ENCODE results near the gene TRA2B.

The TRA2B gene

DNA sequence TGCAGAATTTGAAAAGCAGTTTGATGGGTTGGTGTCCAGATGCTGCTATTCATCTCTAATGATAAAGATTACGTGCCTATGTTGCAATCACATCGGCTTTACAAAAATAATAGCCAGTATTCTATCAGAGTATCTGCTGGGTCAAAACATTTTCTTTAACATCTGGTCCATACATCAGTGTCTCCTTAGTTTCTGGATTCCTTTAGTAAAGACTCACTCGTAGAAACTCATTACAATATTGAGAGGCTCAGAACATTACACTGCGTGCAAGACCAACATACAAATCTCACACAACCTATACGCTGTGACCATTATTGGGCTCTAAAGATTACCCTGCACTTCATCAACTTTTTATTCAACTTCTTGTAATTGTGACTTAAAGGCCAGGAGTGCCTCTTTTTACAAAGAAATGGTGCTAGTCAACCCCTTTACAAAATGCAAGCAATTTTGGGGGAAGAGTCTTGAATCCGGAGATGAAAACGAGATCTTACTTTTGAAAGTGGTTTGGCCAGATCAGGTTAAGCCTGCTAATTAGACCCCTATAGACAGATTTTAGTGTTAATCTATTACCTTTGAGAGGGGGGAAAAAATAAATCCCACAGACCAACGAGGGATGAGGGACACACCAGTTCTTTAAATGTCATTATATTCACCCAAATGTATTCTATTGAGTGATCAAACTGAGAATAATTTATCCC, 2.9 kb downstream of the TRA2B start:
- Histone ChIP-seq H4K12ac (ENCODE audit: low read depth, low read length) (no peak overlapping the region), H3K9me3 (ENCODE audit: insufficient read depth, low read depth, low read length) (peaks cover 1% of the 10 kb centered on the region), H2AK5ac (ENCODE audit: low read length) (no peak overlapping the region), H3K9ac (ENCODE audit: low read length) (no peak overlapping the region), H3K27me3 (ENCODE audit: insufficient read depth, low read length) (no peaks in the 10 kb centered on the region), H4K8ac (ENCODE audit: low read depth, low read length) (no peak overlapping the region), H3K79me1 (ENCODE audit: low read length) (peaks cover 15% of the 10 kb centered on the region), H4K91ac (ENCODE audit: low read depth, low read length) (no peak overlapping the region), H3K23ac (ENCODE audit: low read length) (no peak overlapping the region), H3K79me2 (ENCODE audit: control insufficient read depth, insufficient read depth, low read length, poor library complexity) (peaks cover 18% of the 10 kb centered on the region), H3K36me3 (ENCODE audit: control insufficient read depth in 1 of 2, insufficient read depth in 2 of 2, low read length in 2 of 2) (peaks cover 0 to under 1% of the 10 kb centered on the region in 2 experiments), H3K18ac (ENCODE audit: low read length) (no peak overlapping the region), H2AFZ (ENCODE audit: insufficient read depth, low read length, poor library complexity) (no peak overlapping the region), H3K14ac (ENCODE audit: low read length) (no peak overlapping the region), H3K4me3 (ENCODE audit: low read depth, low read length) (no peak overlapping the region), H2BK120ac (ENCODE audit: insufficient read depth, low read length, poor library complexity) (no peak overlapping the region), H3K4ac (ENCODE audit: low read depth, low read length) (peak overlapping the region; percentile 98), H2BK5ac (ENCODE audit: low read depth, low read length, poor library complexity) (no peak overlapping the region), H2BK12ac (ENCODE audit: low read length) (no peak overlapping the region), H3K4me2 (ENCODE audit: low read length) (peak overlapping the region; percentile 80), H3K27ac (ENCODE audit: low read depth, low read length) (no peak overlapping the region), H3K4me1 (ENCODE audit: control insufficient read depth in 1 of 2, insufficient read depth in 2 of 2, low read length in 2 of 2) (peaks cover under 1 to 4% of the 10 kb centered on the region in 2 experiments)
- peak in 1 of 2 donors; percentile 57 for DNase-seq
- no CpG with 5 or more reads among the region's 8 CpGs for WGBS (ENCODE audit: extremely low coverage, insufficient coverage, insufficient read length)

DNA sequence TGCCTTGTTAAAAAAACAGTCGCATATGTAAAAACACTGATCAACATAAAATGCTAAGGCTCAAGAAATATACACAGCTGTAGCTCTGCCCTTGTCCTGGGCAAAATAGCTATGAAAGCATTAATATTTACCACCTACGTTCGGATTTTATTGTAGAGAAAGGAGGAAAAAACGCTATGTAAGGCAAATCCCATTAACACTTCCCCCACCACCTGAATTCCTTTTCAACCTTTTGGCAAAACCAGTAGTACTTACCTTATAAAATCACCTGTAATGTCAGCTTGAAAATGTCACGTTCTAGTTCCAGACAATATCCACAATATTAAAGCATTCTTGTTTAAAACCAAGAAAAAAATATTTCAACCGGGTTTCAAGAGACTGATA, 3.6 kb downstream of the TRA2B start:
- H3K14ac ChIP-seq (ENCODE audit: low read length): no peak overlapping the region
- H3K27ac ChIP-seq (ENCODE audit: low read depth, low read length): no peak overlapping the region
- H4K8ac ChIP-seq (ENCODE audit: low read depth, low read length): no peak overlapping the region
- peaks cover 20% of the 10 kb centered on the region for H3K79me2 ChIP-seq (ENCODE audit: control insufficient read depth, insufficient read depth, low read length, poor library complexity)
- no peak overlapping the region for H2BK12ac ChIP-seq (ENCODE audit: low read length)
- no peak overlapping the region for H2AFZ ChIP-seq (ENCODE audit: insufficient read depth, low read length, poor library complexity)
- peaks cover 2 to 6% of the 10 kb centered on the region in 2 experiments for H3K4me1 ChIP-seq (ENCODE audit: control insufficient read depth in 1 of 2, insufficient read depth in 2 of 2, low read length in 2 of 2)
- DNase-seq: no peak
- H2AK5ac ChIP-seq (ENCODE audit: low read length): no peak overlapping the region
- H2BK120ac ChIP-seq (ENCODE audit: insufficient read depth, low read length, poor library complexity): no peak overlapping the region
- H3K4ac ChIP-seq (ENCODE audit: low read depth, low read length): peak overlapping the region; percentile 83
- no peak overlapping the region for H4K91ac ChIP-seq (ENCODE audit: low read depth, low read length)
- no peak overlapping the region for H3K4me3 ChIP-seq (ENCODE audit: low read depth, low read length)
- no peak overlapping the region for H4K12ac ChIP-seq (ENCODE audit: low read depth, low read length)
- peaks cover 15% of the 10 kb centered on the region for H3K79me1 ChIP-seq (ENCODE audit: low read length)
- no peaks in the 10 kb centered on the region for H3K27me3 ChIP-seq (ENCODE audit: insufficient read depth, low read length)
- no peak overlapping the region for H2BK5ac ChIP-seq (ENCODE audit: low read depth, low read length, poor library complexity)
- peaks cover 0 to 2% of the 10 kb centered on the region in 2 experiments for H3K36me3 ChIP-seq (ENCODE audit: control insufficient read depth in 1 of 2, insufficient read depth in 2 of 2, low read length in 2 of 2)
- no CpG with 5 or more reads among the region's 6 CpGs for WGBS (ENCODE audit: extremely low coverage, insufficient coverage, insufficient read length)
- H3K9ac ChIP-seq (ENCODE audit: low read length): no peak overlapping the region
- peaks cover 1% of the 10 kb centered on the region for H3K9me3 ChIP-seq (ENCODE audit: insufficient read depth, low read depth, low read length)
- peak overlapping the region; percentile 59 for H3K4me2 ChIP-seq (ENCODE audit: low read length)
- no peak overlapping the region for H3K18ac ChIP-seq (ENCODE audit: low read length)
- no peak overlapping the region for H3K23ac ChIP-seq (ENCODE audit: low read length)

DNA sequence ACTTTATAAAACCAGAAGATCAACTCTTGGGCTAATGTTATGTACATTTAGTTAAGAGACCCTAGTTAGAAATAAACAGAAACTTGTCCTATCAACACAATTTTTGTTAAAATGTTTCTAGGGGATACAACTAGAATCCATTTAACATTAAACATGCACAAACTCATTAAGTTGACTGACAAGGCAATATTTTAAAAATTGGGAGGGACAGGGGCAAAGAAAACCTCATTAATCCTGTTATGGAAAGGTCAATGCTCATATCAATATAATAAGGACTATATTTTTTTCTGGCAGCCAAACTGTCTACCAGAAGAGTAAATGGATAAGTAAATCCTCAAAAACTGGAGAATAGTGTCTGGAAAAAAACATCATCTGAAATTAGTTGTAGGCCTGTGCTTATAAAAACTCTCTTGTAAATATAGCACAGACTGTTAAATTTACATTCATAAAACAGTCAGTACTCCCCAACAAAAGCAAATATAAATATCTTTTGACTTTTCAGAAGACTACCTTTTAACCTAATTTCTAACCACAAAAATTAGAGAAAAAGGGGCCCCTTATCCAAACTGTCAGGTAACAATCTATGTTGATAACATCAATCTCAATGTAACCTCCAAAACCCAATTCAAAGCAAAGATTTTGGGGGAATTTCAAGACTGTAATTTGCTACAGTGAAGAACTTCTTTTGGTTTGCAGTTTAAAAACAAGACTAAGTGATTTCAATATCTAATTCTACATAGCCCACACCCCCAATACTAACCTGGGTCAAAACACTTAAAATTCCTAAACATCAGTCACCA, 4.2 kb downstream of the TRA2B start:
- Histone ChIP-seq H4K8ac (ENCODE audit: low read depth, low read length) (no peak overlapping the region), H2BK120ac (ENCODE audit: insufficient read depth, low read length, poor library complexity) (no peak overlapping the region), H3K4me2 (ENCODE audit: low read length) (peak overlapping the region; percentile 59), H3K23ac (ENCODE audit: low read length) (no peak overlapping the region), H3K36me3 (ENCODE audit: control insufficient read depth in 1 of 2, insufficient read depth in 2 of 2, low read length in 2 of 2) (peaks cover 0 to 2% of the 10 kb centered on the region in 2 experiments), H4K91ac (ENCODE audit: low read depth, low read length) (no peak overlapping the region), H2AK5ac (ENCODE audit: low read length) (no peak overlapping the region), H3K9me3 (ENCODE audit: insufficient read depth, low read depth, low read length) (peaks cover 1% of the 10 kb centered on the region), H3K4me3 (ENCODE audit: low read depth, low read length) (no peak overlapping the region), H3K9ac (ENCODE audit: low read length) (no peak overlapping the region), H3K27ac (ENCODE audit: low read depth, low read length) (no peak overlapping the region), H3K79me1 (ENCODE audit: low read length) (peaks cover 15% of the 10 kb centered on the region), H2BK5ac (ENCODE audit: low read depth, low read length, poor library complexity) (no peak overlapping the region), H3K4me1 (ENCODE audit: control insufficient read depth in 1 of 2, insufficient read depth in 2 of 2, low read length in 2 of 2) (peaks cover 2 to 6% of the 10 kb centered on the region in 2 experiments), H3K27me3 (ENCODE audit: insufficient read depth, low read length) (no peaks in the 10 kb centered on the region), H3K18ac (ENCODE audit: low read length) (no peak overlapping the region), H2AFZ (ENCODE audit: insufficient read depth, low read length, poor library complexity) (no peak overlapping the region), H3K79me2 (ENCODE audit: control insufficient read depth, insufficient read depth, low read length, poor library complexity) (peaks cover 20% of the 10 kb centered on the region), H2BK12ac (ENCODE audit: low read length) (no peak overlapping the region), H3K14ac (ENCODE audit: low read length) (no peak overlapping the region), H3K4ac (ENCODE audit: low read depth, low read length) (peak overlapping the region; percentile 83), H4K12ac (ENCODE audit: low read depth, low read length) (no peak overlapping the region)
- DNase-seq: no peak

DNA sequence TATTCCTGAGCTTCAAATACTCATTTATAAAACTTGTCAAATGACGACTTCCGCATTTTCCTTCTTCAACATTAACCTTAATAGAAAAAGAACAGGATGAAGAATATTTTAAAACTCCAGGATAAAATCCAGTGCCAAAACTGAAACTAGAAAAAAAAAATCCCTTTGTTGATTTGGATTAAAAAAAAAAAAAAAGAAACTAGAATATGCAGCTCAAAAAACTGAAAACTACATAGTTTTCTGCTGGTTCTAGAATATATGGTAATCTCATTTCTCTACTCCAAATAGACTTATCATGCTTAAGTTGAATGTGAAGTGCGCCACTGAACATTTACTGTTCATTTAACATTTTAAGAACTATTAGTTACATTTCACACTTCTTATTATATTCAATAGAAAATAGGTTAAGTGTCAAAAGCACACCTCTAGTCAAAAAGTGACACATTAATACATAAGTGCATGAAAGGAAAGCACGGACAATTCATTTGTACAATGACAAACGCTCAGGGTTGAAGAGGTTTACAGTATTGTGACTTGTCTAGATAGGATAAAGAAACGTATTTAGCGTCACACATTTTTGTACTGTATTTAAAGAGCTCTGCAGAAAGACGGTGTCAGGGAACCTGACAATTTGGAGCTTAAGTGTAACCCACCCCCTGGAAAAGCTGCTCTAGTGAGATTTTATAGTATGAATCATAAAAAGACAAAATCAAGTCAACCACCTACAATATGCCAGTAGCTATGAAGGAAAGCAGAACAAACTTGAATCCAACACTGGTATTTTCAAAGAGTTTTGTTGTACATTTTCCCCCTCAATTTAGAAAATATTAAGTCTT, 5.8 kb downstream of the TRA2B start:
- DNase-seq: no peak
- WGBS (ENCODE audit: extremely low coverage, insufficient coverage, insufficient read length): 100% methylated on average over 2 of the region's 8 CpGs
- peaks cover 2 to 6% of the 10 kb centered on the region in 2 experiments for H3K4me1 ChIP-seq (ENCODE audit: control insufficient read depth in 1 of 2, insufficient read depth in 2 of 2, low read length in 2 of 2)
- H3K4me2 ChIP-seq (ENCODE audit: low read length): no peak overlapping the region
- no peaks in the 10 kb centered on the region for H3K27me3 ChIP-seq (ENCODE audit: insufficient read depth, low read length)
- H3K27ac ChIP-seq (ENCODE audit: low read depth, low read length): no peak overlapping the region
- no peak overlapping the region for H4K91ac ChIP-seq (ENCODE audit: low read depth, low read length)
- H3K9ac ChIP-seq (ENCODE audit: low read length): no peak overlapping the region
- no peak overlapping the region for H3K14ac ChIP-seq (ENCODE audit: low read length)
- H3K23ac ChIP-seq (ENCODE audit: low read length): no peak overlapping the region
- H3K9me3 ChIP-seq (ENCODE audit: insufficient read depth, low read depth, low read length): no peaks in the 10 kb centered on the region
- no peak overlapping the region for H3K4me3 ChIP-seq (ENCODE audit: low read depth, low read length)
- H2BK12ac ChIP-seq (ENCODE audit: low read length): no peak overlapping the region
- peaks cover 0 to 4% of the 10 kb centered on the region in 2 experiments for H3K36me3 ChIP-seq (ENCODE audit: control insufficient read depth in 1 of 2, insufficient read depth in 2 of 2, low read length in 2 of 2)
- H3K79me1 ChIP-seq (ENCODE audit: low read length): peaks cover 4% of the 10 kb centered on the region
- no peak overlapping the region for H2AFZ ChIP-seq (ENCODE audit: insufficient read depth, low read length, poor library complexity)
- no peak overlapping the region for H4K8ac ChIP-seq (ENCODE audit: low read depth, low read length)
- H4K12ac ChIP-seq (ENCODE audit: low read depth, low read length): no peak overlapping the region
- no peak overlapping the region for H2BK5ac ChIP-seq (ENCODE audit: low read depth, low read length, poor library complexity)
- H2AK5ac ChIP-seq (ENCODE audit: low read length): no peak overlapping the region
- no peak overlapping the region for H2BK120ac ChIP-seq (ENCODE audit: insufficient read depth, low read length, poor library complexity)
- H3K79me2 ChIP-seq (ENCODE audit: control insufficient read depth, insufficient read depth, low read length, poor library complexity): peaks cover 15% of the 10 kb centered on the region
- H3K4ac ChIP-seq (ENCODE audit: low read depth, low read length): peak overlapping the region; percentile 99
- no peak overlapping the region for H3K18ac ChIP-seq (ENCODE audit: low read length)
